GM06990 (cell line): ENCODE measurements around the gene FOXN4.

Source experiments
- DNase-seq: peaks from one replicate; pipeline ENCODE4 v3.0.0-alpha.2; 2011; ENCODE audit not compliant: insufficient read length; ENCODE audit errors: extremely low read depth
- H3K27me3 ChIP-seq: replicated peaks from 2 replicates; pipeline ENCODE4 v1.6.0; 2011; ENCODE audit warnings: low read length; ENCODE audit not compliant: control insufficient read depth, insufficient read depth
- H3K36me3 ChIP-seq: 2 replicates; pipeline ENCODE4 v1.5.1; 2011; ENCODE audit warnings: low read length; ENCODE audit not compliant: control insufficient read depth, insufficient read depth
- H3K4me3 ChIP-seq: replicated peaks from 2 replicates; pipeline ENCODE4 v1.5.1; 2011; ENCODE audit warnings: low read depth, mild to moderate bottlenecking, control low read depth, low read length
- TF ChIP-seq, protein P1 (sequence below): IDR thresholded peaks from 2 replicates; pipeline ENCODE4 v1.5.1; 2011; ENCODE audit warnings: low read length, control low read depth, mild to moderate bottlenecking, inconsistent platforms; ENCODE audit not compliant: insufficient read depth, poor library complexity, severe bottlenecking

FOXN4 gene

GRCh38 chr12:109274381-109274780 lies 34.7 kb downstream of the FOXN4 start:
- DNase-seq: no peak
- no peak overlapping the region for H3K4me3 ChIP-seq
- H3K27me3 ChIP-seq: no peaks in the 10 kb centered on the region; the same call in none of the 2 replicates
- H3K36me3 ChIP-seq: no peaks in the 10 kb centered on the region
- TF ChIP-seq, protein P1, sequence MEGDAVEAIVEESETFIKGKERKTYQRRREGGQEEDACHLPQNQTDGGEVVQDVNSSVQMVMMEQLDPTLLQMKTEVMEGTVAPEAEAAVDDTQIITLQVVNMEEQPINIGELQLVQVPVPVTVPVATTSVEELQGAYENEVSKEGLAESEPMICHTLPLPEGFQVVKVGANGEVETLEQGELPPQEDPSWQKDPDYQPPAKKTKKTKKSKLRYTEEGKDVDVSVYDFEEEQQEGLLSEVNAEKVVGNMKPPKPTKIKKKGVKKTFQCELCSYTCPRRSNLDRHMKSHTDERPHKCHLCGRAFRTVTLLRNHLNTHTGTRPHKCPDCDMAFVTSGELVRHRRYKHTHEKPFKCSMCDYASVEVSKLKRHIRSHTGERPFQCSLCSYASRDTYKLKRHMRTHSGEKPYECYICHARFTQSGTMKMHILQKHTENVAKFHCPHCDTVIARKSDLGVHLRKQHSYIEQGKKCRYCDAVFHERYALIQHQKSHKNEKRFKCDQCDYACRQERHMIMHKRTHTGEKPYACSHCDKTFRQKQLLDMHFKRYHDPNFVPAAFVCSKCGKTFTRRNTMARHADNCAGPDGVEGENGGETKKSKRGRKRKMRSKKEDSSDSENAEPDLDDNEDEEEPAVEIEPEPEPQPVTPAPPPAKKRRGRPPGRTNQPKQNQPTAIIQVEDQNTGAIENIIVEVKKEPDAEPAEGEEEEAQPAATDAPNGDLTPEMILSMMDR: no peak

GRCh38 chr12:109273354-109273753 lies 35.7 kb downstream of the FOXN4 start:
- TF ChIP-seq, protein P1: no peak
- H3K4me3 ChIP-seq: no peak overlapping the region
- H3K27me3 ChIP-seq: no peaks in the 10 kb centered on the region; the same call in none of the 2 replicates
- no peak for DNase-seq
- H3K36me3 ChIP-seq: no peaks in the 10 kb centered on the region

- no peak for DNase-seq
- no peaks in the 10 kb centered on the region for H3K36me3 ChIP-seq
- TF ChIP-seq, protein P1: no peak
- no peaks in the 10 kb centered on the region; the same call in none of the 2 replicates for H3K27me3 ChIP-seq
- H3K4me3 ChIP-seq: no peak overlapping the region
These were observed 37.7 kb downstream of the FOXN4 start for GRCh38 chr12:109271418-109271817.

DNA sequence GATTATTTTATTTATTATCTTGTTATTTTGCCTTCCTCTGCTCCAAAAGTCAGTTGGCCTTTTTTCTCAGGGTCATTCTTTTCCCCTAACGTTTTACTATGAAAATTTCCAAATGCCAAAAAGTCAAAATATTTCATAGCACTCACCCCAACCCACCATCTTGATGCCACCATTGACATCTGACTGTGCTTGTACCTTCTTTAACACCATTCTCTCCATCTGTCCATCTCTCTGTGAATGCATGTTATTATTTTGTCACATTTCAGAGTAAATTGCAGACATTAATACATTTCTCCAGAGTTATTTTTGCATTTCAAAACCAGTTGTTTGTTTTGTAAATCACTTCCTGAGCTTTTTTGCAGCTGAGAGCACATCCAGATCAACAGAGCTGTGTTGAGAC lies 38.6 kb downstream of the FOXN4 start:
- no peaks in the 10 kb centered on the region; the same call in none of the 2 replicates for H3K27me3 ChIP-seq
- H3K36me3 ChIP-seq: no peaks in the 10 kb centered on the region
- no peak overlapping the region for H3K4me3 ChIP-seq
- TF ChIP-seq, protein P1: no peak
- DNase-seq: no peak

DNA sequence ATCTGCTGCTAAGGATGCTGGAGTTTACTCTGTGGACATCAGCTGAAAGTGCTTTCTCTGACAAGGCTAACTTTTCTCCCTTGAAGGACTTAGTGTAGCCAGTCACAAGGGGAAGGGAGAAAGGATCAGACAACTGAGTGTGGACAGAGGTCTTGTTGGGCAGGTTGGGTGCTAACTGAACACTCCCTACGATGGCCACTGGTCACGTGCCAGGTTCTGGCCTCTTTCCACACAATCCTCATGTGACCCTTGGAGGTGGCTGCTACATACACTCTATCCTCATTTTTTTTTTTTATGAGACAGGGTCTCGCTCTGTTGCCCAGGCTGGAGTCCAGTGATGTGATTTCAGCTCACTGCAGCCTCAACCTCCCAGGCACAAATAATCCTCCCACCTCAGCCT lies 39.7 kb downstream of the FOXN4 start:
- no peak for DNase-seq
- Histone ChIP-seq H3K36me3 (no peaks in the 10 kb centered on the region), H3K27me3 (no peaks in the 10 kb centered on the region; the same call in 1 of the 2 replicates), H3K4me3 (no peak overlapping the region)
- TF ChIP-seq, protein P1: no peak

DNA sequence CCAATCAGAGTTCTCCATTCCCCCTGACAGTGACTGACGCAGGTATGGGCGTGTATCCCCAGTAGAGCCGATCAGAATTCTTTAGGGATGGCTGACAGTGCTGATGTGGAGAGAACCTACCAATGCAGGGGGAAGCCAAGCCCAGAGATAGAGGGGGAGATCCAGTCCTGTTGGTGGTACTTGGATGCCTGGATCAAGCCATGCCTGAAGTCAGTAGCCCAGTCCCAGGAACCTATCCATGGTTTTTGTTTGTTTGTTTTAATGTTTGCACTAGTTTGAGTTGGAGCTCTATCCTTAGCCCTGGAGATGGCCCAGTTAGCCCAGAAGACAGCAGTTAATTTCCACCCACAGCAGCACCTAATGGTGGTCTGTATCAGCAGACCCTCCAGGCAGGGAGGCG lies 40.2 kb downstream of the FOXN4 start:
- DNase-seq: no peak
- Histone ChIP-seq H3K27me3 (no peaks in the 10 kb centered on the region; the same call in 1 of the 2 replicates), H3K36me3 (no peaks in the 10 kb centered on the region), H3K4me3 (no peak overlapping the region)
- TF ChIP-seq, protein P1: no peak
